Measurements from ENCODE around the gene TP53TG5.

The TP53TG5 gene

GRCh38 chr20:45346291-45346718 is 31.8 kb downstream of the TP53TG5 start:
- no peak for DNase-seq (ENCODE audit: low read depth in 2 of 2)

DNA sequence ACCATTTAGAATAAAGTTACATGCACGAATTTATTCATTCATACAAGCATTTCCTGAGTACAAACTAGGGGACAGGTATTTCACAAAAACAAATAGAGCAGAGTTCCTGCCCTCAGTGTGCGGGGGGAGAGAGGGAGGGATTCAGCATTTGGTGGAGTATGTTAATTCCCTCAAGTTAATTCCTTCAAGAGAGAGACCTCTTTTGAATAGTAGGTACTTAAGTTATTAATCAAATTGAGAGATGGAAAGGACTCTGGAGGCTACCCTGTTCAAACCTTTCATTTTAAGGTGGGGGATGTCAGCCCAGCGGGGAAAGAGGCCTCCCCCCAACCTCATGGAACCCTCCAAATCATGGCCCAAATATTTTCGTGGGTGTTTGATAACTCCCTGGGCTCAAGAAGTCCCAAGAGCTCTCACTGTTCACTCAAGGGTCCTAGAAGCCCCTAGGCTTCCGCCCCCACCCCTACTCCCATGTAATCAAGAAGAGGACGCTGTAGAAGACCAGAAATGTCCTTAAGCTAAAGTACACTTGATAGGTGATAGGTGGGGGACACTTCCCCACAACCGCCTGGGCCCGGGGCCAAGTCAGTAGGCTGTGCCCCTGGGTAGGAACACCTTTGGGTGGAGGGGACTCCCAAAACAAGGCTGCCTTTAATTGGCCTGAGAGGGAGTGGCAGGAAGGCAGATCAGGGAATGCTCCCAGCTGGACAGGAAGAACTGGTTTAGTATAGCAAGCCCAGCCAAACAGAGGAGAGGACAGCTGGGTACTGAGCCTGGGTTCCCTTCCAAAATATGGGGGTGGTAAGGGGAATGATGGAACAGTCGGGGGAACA is 32.8 kb downstream of the TP53TG5 start:
- DNase-seq (ENCODE audit: low read depth in 2 of 2): no peak

GRCh38 chr20:45344168-45344860 is 33.8 kb downstream of the TP53TG5 start:
- DNase-seq (ENCODE audit: low read depth in 2 of 2): no peak

GRCh38 chr20:45343532-45344167 is 34.5 kb downstream of the TP53TG5 start:
- no peak for DNase-seq (ENCODE audit: low read depth in 2 of 2)

DNA sequence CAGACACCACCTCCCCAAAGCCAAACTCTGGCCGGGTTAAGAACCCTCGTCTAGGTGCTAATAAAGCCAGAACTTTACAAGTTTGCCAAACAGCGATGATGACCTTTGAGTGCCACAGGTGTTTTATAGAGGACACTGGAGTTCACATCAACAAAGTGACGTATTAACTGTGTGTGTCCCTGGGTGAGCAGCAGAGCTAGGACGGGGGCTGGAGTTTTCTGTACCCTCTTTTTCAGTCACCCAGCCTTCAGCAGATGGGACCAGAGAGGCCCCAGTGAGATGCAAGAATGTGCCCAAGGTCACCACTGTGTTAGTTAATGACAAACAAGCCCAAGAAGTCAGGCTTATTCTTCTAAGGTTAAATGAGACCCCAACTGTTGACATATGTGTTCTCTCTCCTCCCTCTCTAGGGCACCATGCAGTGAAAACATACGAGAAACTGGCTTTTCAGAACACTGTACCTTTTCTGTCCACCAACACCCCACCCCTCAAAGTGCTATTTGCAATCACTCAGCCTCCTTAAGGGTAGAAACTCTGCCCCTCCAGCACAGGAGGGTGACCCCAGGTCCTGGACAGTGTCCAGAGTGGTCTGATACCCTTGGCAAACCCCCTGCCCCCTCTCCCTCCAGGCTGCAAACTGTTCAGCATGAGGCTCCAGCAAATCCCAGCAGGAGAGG is 35.1 kb downstream of the TP53TG5 start:
- DNase-seq (ENCODE audit: low read depth in 2 of 2): no peak

DNA sequence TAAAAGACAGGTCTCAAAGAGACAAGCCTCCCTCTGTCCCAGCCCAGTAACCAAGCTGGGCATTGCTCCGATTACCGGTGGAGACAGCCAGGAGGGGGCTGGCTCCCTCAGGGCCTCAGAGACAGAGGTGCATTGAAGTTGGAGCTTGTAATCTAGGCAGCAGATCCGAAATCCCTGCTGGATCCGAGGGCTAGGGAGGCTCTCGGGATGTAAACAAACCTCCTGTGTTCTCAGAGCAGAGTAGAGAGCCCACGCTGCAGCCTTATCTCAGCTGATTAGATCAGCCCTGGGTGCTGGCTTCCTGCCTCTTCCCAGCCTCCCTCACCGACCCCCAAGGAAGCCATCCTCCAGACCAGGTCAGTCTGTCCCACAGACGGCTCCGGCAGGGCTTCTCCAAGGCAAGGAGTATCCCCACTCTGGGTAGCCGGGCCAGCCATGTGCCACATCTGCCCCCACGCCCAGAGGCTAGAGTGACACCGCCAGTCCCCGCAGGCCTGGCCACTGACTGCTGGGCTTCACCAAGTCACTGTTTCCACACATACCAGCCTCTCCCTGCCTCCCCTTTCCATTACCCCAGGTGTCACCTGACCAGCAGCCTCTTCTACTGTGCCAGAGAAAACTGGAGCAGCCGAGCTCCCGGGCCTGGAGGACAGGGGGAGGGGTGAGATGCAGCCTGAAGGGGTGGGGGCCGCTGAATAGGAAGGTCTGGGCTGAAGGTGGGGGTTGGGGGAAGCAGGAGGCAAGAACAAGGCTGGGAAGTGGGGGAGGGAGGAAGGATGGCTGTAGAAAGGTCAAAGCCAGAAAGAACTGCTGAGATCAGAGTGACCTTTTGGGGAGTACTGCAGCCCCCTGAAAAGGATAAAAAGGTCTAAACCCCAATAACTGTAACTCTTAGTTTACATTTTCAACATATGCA is 35.9 kb downstream of the TP53TG5 start:
- DNase-seq (ENCODE audit: low read depth in 2 of 2): no peak

DNA sequence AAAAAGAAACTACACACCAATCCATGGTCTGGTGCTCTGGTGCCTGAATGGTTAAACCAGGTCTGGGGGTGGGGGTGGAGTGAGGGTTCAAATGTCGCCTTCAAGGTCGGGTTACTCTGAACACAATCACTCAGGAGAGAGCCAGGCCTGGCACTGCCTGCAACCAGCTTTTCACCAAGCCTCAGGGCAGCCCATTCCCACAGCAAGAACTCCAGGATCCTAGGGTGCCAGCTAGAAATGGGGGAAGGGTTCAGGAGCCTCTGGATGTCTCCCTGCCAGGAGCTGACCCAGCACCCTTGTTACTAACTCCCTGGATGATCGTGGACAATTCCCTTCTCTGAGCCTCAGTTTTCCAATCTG is 36.6 kb downstream of the TP53TG5 start:
- DNase-seq (ENCODE audit: low read depth in 2 of 2): no peak

GRCh38 chr20:45340951-45341350 is 37.2 kb downstream of the TP53TG5 start:
- DNase-seq (ENCODE audit: low read depth in 2 of 2): no peak

GRCh38 chr20:45340236-45340847 is 37.8 kb downstream of the TP53TG5 start:
- DNase-seq (ENCODE audit: low read depth in 2 of 2): no peak

DNA sequence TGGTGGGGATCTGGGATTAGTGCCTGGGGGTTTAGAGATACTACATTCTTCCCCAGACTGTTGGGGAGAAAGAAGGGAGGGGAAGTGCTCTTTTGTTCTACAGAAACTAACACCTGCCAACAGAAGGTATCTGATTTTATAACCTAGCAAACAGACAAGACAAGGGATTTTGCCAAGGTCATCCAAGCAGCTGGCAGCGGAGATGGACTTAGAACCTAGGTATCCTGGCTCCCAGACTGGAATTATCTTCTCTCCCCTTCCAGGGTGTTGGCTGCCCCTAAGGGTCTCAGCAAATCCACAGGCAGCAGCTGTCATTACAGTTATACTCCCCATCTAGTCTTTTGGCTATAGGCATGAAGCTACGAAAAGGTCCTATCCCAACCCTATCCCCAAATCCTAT is 38.3 kb downstream of the TP53TG5 start:
- no peak for DNase-seq (ENCODE audit: low read depth in 2 of 2)

- no peak for DNase-seq (ENCODE audit: low read depth in 2 of 2)
Observed at GRCh38 chr20:45339084-45339483, 39.0 kb downstream of the TP53TG5 start.

GRCh38 chr20:45338121-45339030 is 39.7 kb downstream of the TP53TG5 start:
- DNase-seq (ENCODE audit: low read depth in 2 of 2): no peak

DNA sequence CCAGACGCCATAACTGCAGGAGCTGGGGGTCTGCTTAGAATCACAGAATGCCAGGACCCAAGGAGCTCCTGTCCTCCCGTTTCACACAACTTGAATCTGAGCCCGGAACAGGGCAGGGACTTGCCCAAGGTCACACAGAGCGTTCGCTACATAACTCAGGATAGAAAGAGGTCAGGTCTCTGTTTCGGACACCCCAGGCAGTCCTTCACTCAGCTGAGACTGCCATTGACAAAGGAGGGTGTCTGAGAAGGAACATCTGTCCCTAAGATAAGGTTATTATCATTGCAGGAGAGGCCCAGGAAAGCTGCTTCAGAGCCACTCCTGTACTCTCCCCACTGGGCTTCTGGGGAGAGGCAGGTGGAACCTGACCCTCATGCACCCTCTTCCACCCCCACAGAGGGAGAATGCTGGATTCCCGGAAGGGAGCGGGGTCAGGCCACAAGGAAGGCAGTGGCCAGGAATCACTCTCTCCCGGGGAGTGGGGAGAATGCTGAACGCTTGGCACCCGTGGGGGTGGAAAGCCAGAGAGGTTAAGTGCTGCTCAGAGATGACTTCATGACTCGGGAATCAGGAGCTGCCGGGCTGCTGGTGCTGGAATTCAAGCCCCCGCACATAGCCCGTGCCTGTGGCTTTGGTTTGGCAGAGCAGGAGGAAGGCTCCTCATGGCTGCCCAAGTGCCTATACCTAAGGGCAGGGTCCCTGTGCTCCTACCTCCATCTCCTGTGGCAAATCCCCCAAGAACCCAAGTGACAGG is 40.6 kb downstream of the TP53TG5 start:
- no peak for DNase-seq (ENCODE audit: low read depth in 2 of 2)

DNA sequence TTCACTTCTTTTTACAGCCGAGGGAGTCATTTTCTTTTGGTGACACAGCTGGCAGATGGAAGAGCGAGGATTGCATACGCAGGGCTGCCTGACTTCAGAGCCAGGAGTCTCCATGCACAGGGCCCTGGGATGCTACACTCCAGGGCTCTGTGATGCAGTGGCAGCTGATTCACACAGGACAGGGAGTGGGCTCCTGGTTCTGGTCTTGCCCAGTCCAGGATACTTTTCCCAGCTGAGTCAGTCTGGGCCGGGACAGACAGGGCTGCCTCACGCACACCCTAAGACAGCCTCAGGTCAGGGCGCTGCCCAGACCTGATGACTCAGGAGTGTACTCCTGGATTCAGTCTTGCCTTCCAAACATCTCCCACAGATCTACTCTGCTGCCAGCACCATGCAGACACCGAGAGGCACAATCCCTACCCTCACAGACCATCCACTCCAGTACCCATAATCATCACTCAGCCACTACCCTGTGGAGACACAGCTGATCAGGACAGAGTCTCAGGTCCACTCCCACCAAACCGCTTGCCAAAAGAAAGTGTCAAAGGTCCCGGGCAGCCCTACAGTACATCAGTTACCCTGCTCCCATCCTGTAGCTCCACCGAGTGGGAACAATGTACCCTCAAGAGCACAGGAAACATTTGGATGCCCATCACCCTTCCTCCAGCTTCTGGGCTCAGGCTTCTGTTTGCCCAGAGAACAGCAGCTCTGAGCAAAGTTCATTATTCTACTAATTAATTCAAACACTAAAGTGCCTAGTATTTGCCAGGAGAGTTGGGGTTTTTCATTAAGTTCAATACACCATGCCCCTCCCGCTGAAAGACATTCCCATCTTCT is 41.4 kb downstream of the TP53TG5 start:
- DNase-seq (ENCODE audit: low read depth in 2 of 2): no peak

- no peak for DNase-seq (ENCODE audit: low read depth in 2 of 2)
Observed at GRCh38 chr20:45330476-45330875, 47.6 kb downstream of the TP53TG5 start.

- no peak for DNase-seq (ENCODE audit: low read depth in 2 of 2)
Observed at GRCh38 chr20:45329497-45330319, 48.4 kb downstream of the TP53TG5 start.

GRCh38 chr20:45328451-45328850 is 49.7 kb downstream of the TP53TG5 start:
- no peak for DNase-seq (ENCODE audit: low read depth in 2 of 2)
